HG03196 (cell line): Measurements from ENCODE around the gene CAPN1.

Experiments
- ATAC-seq: cut with Tn5 transposase; IDR thresholded peaks from one replicate; pipeline ENCODE4 v1.9.1; 2021; ENCODE audit not compliant: unreplicated experiment

CAPN1 gene

DNA sequence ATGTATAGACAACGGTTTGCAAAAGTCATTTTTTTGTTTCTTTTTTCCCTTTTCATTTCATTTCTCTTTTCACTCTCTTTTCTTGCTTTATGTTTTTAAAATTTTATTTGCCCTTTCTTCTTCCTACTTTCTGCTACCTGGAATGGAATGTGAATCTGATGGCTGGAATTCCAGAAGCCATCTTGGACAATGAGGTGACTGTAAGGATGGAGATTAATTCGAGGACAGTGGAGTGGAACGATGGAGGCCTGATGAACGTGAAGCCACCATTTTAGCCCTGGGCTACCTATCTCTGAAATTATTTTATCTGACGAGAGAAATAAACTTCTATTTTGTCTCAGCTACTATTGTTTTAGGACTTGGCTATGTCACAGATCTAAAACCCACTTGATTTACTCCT, 77.3 kb downstream of the CAPN1 start:
- no peak for ATAC-seq

DNA sequence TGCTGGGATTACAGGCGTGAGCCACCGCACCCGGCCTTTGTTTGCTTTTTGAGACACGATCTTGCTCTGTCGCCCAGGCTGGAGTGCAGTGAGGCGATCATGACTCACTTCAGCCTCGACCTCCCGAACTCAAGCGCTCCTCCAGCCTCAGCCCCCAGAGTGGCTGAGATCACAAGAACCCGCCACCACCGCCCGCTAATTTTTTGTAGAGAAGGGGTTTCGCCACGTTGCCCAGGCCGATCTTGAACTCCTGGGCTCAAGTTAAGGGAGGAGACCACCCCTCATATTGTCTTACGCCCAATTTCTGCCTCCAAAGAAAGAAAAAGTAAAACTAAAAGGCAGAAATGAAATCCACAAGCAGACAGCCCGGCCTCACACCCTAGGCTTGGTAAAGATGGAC, 78.6 kb downstream of the CAPN1 start:
- ATAC-seq = no peak

DNA sequence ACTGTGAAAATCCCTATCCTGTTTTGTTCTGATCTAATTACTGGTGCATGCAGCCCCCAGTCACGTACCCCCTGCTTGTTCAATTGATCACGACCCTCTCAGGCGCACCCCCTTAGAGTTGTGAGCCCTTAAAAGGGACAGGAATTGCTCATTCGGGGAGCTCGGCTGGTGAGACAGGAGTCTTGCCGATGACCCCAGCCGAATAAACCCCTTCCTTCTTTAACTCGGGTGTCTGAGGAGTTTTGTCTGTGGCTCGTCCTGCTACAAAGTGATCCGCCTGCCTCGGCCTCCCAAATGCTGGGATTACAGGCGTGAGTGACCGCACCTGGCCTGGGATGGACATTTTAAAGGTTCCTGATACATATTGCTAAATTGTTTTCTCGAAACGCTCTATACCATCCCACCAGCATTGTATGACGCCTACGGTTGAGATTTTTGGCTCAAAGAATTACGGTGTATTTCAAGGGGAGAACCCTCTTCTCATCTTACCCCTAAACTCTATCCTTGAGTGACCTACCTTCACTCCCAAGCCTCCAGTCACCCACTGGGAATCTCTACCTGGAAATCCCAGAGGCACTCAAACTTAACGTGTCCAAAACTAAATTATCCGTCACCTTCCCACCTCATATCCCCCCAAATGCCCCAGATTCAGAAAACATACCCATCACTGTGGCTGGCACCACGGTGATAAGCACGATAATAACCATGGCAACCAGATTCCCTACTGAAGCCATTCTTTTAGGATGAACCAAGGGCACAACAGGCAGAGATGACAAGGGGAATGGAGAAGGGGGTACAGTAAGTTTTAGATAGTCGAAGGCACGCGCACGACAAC, 79.2 kb downstream of the CAPN1 start:
- ATAC-seq = peak; percentile 13
